HepG2 (cell line): ENCODE measurements around the gene CYP27A1. TPM values are rescaled to one million over a fixed set of nuclear protein-coding genes. Genes with fewer than 3 reads are reported as not detected.

ENCODE experiments used
- AHR ChIP-seq: IDR thresholded peaks from 2 replicates; pipeline ENCODE4 v1.6.1; 2018; ENCODE audit warnings: missing genetic modification reagents, missing compliant biosample characterization
- AKAP8 ChIP-seq: sonication (generic); formaldehyde crosslinking; IDR thresholded peaks from 2 replicates; pipeline ENCODE4 v1.5.1; 2020; ENCODE audit warnings: mild to moderate bottlenecking, missing genetic modification reagents
- BRCA1 ChIP-seq: sonication (generic); formaldehyde crosslinking; IDR thresholded peaks from 2 replicates; pipeline ENCODE4 v1.4.0; 2020; ENCODE audit warnings: missing genetic modification reagents
- E2F1 ChIP-seq: sonication (generic); formaldehyde crosslinking; IDR thresholded peaks from 2 replicates; pipeline ENCODE4 v1.5.0; 2020; ENCODE audit warnings: missing genetic modification reagents
- ERF ChIP-seq: IDR thresholded peaks from 2 replicates; pipeline ENCODE4 v1.6.1; 2018; ENCODE audit warnings: missing biosample characterization, missing genetic modification reagents
- ESRRA ChIP-seq: sonication (generic); formaldehyde crosslinking; IDR thresholded peaks from 2 replicates; pipeline ENCODE4 v1.5.1; 2020; ENCODE audit warnings: mild to moderate bottlenecking, low read depth, missing genetic modification reagents
- FOXA3 ChIP-seq: IDR thresholded peaks from 2 replicates; pipeline ENCODE4 v1.6.1; 2016; ENCODE audit warnings: missing genetic modification reagents, missing compliant biosample characterization
- GPBP1L1 ChIP-seq: sonication (generic); formaldehyde crosslinking; IDR thresholded peaks from 2 replicates; pipeline ENCODE4 v1.5.0; 2020; ENCODE audit warnings: mild to moderate bottlenecking, missing genetic modification reagents
- HNF4G ChIP-seq, 2 experiments: sonication (generic) in 1 of 2; formaldehyde crosslinking in 1 of 2; IDR thresholded peaks; 2 replicates each; pipeline versions ENCODE4 v1.4.0 to v1.6.1; 2011 to 2020; ENCODE audit warnings: borderline replicate concordance in 2 of 2, low read depth in 2 of 2, mild to moderate bottlenecking in 2 of 2, low read length in 1 of 2, missing genetic modification reagents in 1 of 2, moderate library complexity in 1 of 2
- MATR3 ChIP-seq: sonication (generic); formaldehyde crosslinking; IDR thresholded peaks from 2 replicates; pipeline ENCODE4 v1.4.0; 2020; ENCODE audit warnings: missing genetic modification reagents
- MXD3 ChIP-seq: IDR thresholded peaks from 2 replicates; pipeline ENCODE4 v1.6.1; 2016; ENCODE audit warnings: mild to moderate bottlenecking, missing biosample characterization, missing genetic modification reagents
- PREB ChIP-seq: sonication (generic); formaldehyde crosslinking; IDR thresholded peaks from 2 replicates; pipeline ENCODE4 v1.4.0; 2020; ENCODE audit warnings: missing genetic modification reagents
- PTBP1 ChIP-seq: fragments of 200-400 bp; formaldehyde crosslinking; IDR thresholded peaks from 2 replicates; pipeline ENCODE4 v1.6.1; 2018; ENCODE audit warnings: low read length, low read depth; ENCODE audit not compliant: poor library complexity, severe bottlenecking
- RBM39 ChIP-seq: fragments of 200-400 bp; formaldehyde crosslinking; IDR thresholded peaks from one replicate; pipeline ENCODE4 v1.6.1; 2018; ENCODE audit warnings: antibody characterized with exemption, mild to moderate bottlenecking, low read depth, low read length; ENCODE audit not compliant: poor library complexity, severe bottlenecking
- SETDB1 ChIP-seq: sonication (generic); formaldehyde crosslinking; IDR thresholded peaks from 2 replicates; pipeline ENCODE4 v1.5.1; 2020; ENCODE audit warnings: missing genetic modification reagents, mild to moderate bottlenecking, borderline replicate concordance
- SNAPC2 ChIP-seq: sonication (generic); formaldehyde crosslinking; IDR thresholded peaks from 2 replicates; pipeline ENCODE4 v1.8.1; 2022; ENCODE audit warnings: mild to moderate bottlenecking, missing genetic modification reagents
- SNAPC5 ChIP-seq: sonication (generic); formaldehyde crosslinking; IDR thresholded peaks from 2 replicates; pipeline ENCODE4 v1.8.1; 2023; ENCODE audit warnings: mild to moderate bottlenecking, missing genetic modification reagents, borderline replicate concordance
- THRA ChIP-seq: sonication (generic); formaldehyde crosslinking; IDR thresholded peaks from 2 replicates; pipeline ENCODE4 v1.4.0; 2020; ENCODE audit warnings: missing genetic modification reagents, borderline replicate concordance
- ZNF10 ChIP-seq: sonication (generic); formaldehyde crosslinking; IDR thresholded peaks from 2 replicates; pipeline ENCODE4 v1.4.0; 2020; ENCODE audit warnings: mild to moderate bottlenecking, low read depth, missing genetic modification reagents, borderline replicate concordance
- ZNF34 ChIP-seq: sonication (generic); formaldehyde crosslinking; IDR thresholded peaks from 2 replicates; pipeline ENCODE4 v1.4.0; 2020; ENCODE audit warnings: mild to moderate bottlenecking, missing genetic modification reagents, borderline replicate concordance
- ZNF567 ChIP-seq: sonication (generic); formaldehyde crosslinking; IDR thresholded peaks from 2 replicates; pipeline ENCODE4 v1.8.1; 2023; ENCODE audit warnings: mild to moderate bottlenecking, missing genetic modification reagents, borderline replicate concordance
- ZNF749 ChIP-seq: sonication (generic); formaldehyde crosslinking; IDR thresholded peaks from 2 replicates; pipeline ENCODE4 v1.8.0; 2022; ENCODE audit warnings: mild to moderate bottlenecking, missing genetic modification reagents, moderate library complexity, borderline replicate concordance
- polyA plus RNA-seq, 8 experiments: library from polyadenylated mRNA; depleted of rRNA in 3 of 8; stranded (reverse) in 7 of 8; unstranded in 1 of 8; fragments of >200 nt; fragmentation: Illumina TruSeq in 4 of 8; extraction: Trizol in 4 of 8; gene quantifications; 2 replicates each; pipeline versions ENCODE4 v1.2.1 to v1.2.3, GENCODE V29; 2011 to 2016; ENCODE audit warnings: low read depth in 4 of 8, missing spikeins in 1 of 8, mixed read lengths in 1 of 8; ENCODE audit not compliant: insufficient read depth in 1 of 8
- total RNA-seq, 5 experiments: library from RNA; depleted of rRNA; stranded (reverse); fragments of >200 nt; fragmentation: Illumina TruSeq; extraction: Trizol; gene quantifications; 2 replicates each; pipeline ENCODE4 v1.2.3, GENCODE V29; 2016; ENCODE audit warnings: low read depth in 1 of 5

The CYP27A1 gene
- total and polyA plus RNA-seq, 2 of the 13 experiments (the other 11 are each of a cell fraction or from before 2014, with no cell fraction given) = 157 to 266 TPM

- TF ChIP-seq ZNF34 (CRISPR knock-in tag) (no peak), PREB (CRISPR knock-in tag) (no peak), ESRRA (CRISPR knock-in tag) (peak; percentile 95), MXD3 (CRISPR knock-in tag) (no peak; the same call in 1 of the 2 replicates), ZNF10 (CRISPR knock-in tag) (no peak), SETDB1 (CRISPR knock-in tag) (no peak), AKAP8 (CRISPR knock-in tag) (0 out of 2 replicates have a peak, but pooled peaks have one; percentile 51), E2F1 (CRISPR knock-in tag) (peak; percentile 48; the same call in 1 of the 2 replicates), SNAPC5 (CRISPR knock-in tag) (no peak), PTBP1 (no peak), BRCA1 (peak; percentile 94), ZNF749 (CRISPR knock-in tag) (peak; percentile 81; the same call in 1 of the 2 replicates), HNF4G (IDR thresholded peaks at IDR 0.05; ENCODE audit: borderline replicate concordance, low read depth, low read length) (peak; percentile 100), HNF4G (CRISPR knock-in tag; IDR thresholded peaks at IDR 0.05; ENCODE audit: borderline replicate concordance, low read depth) (peak; percentile 100), SNAPC2 (CRISPR knock-in tag) (no peak), FOXA3 (CRISPR knock-in tag) (peak; percentile 100), RBM39 (peak; percentile 36), ZNF567 (CRISPR knock-in tag) (0 out of 2 replicates have a peak, but pooled peaks have one; percentile 53), GPBP1L1 (no peak), THRA (CRISPR knock-in tag) (peak; percentile 99), AHR (CRISPR knock-in tag) (no peak), MATR3 (CRISPR knock-in tag) (no peak), ERF (CRISPR knock-in tag) (peak; percentile 92)
Observed at GRCh38 chr2:218755567-218756404, 26.2 kb upstream of the CYP27A1 start (continued).
